IMR-90 (cell line): ENCODE results near the gene SYTL3. TPM values are rescaled to one million over a fixed set of nuclear protein-coding genes. Genes with fewer than 3 reads are reported as not detected.
A peak's percentile ranks its signal among the peaks of the same experiment; 100 is the strongest.

Experiments used
- ATAC-seq: fragments of 200-7000 bp; cut with Tn5 transposase; 2 replicates; pipeline ENCODE4 v1.9.1; 2020; ENCODE audit warnings: low read depth, mild to moderate bottlenecking, moderate library complexity
- BruUV-seq: library from RNA; stranded (reverse); fragments of 400-500 nt; replicated peaks from 2 replicates; lab custom pipeline; 2021; lab: Mats Ljungman, UMichigan
- CTCF ChIA-PET: fragments of 300-600 bp; formaldehyde crosslinking; extraction: SDS; loops from one replicate; lab custom pipeline; 2021; ENCODE audit warnings: antibody characterized with exemption; lab: Yijun Ruan, JAX
- POLR2A ChIA-PET: fragments of 300-600 bp; sonication (Branson Sonifier 250); formaldehyde crosslinking; loops from one replicate; lab custom pipeline; 2022; ENCODE audit warnings: antibody characterized with exemption; ENCODE audit not compliant: unreplicated experiment; lab: Charles Lee
- DNase-seq: peaks from one replicate; pipeline ENCODE4 v3.0.0; 2013
- H2AFZ ChIP-seq: replicated peaks from 2 replicates; pipeline ENCODE3; 2013; ENCODE audit warnings: low read length, mild to moderate bottlenecking; ENCODE audit not compliant: poor library complexity
- H2AK5ac ChIP-seq: 2 replicates; pipeline ENCODE4 v1.6.1; 2013; ENCODE audit warnings: low read depth, low read length, inconsistent platforms
- H2AK9ac ChIP-seq: replicated peaks from 2 replicates; pipeline ENCODE3; 2013; ENCODE audit warnings: mild to moderate bottlenecking, low read depth, low read length, moderate library complexity; ENCODE audit not compliant: poor library complexity
- H2BK120ac ChIP-seq: 2 replicates; pipeline ENCODE4 v1.6.1; 2013; ENCODE audit warnings: low read depth, low read length, inconsistent platforms
- H2BK15ac ChIP-seq: 3 replicates; pipeline ENCODE4 v1.6.1; 2013; ENCODE audit warnings: low read depth, low read length, inconsistent platforms
- H2BK20ac ChIP-seq: 2 replicates; pipeline ENCODE4 v1.6.1; 2013; ENCODE audit warnings: low read depth, mild to moderate bottlenecking, inconsistent platforms, low read length, moderate library complexity
- H2BK5ac ChIP-seq: 2 replicates; pipeline ENCODE4 v1.6.1; 2013; ENCODE audit warnings: mild to moderate bottlenecking, low read depth, low read length, inconsistent platforms; ENCODE audit not compliant: poor library complexity, severe bottlenecking
- H3K14ac ChIP-seq: replicated peaks from 2 replicates; pipeline ENCODE4 v1.6.1; 2013; ENCODE audit warnings: low read depth, low read length, inconsistent platforms
- H3K18ac ChIP-seq: 2 replicates; pipeline ENCODE4 v1.6.1; 2013; ENCODE audit warnings: low read depth, low read length, control low read depth
- H3K23ac ChIP-seq: 2 replicates; pipeline ENCODE4 v1.6.1; 2013; ENCODE audit warnings: low read depth, low read length, inconsistent platforms
- H3K27ac ChIP-seq: 2 replicates; pipeline ENCODE4 v1.5.1; 2013; ENCODE audit warnings: mild to moderate bottlenecking, control low read depth, low read length; ENCODE audit not compliant: insufficient read depth
- H3K27me3 ChIP-seq: 2 replicates; pipeline ENCODE4 v1.6.1; 2013; ENCODE audit warnings: low read length; ENCODE audit not compliant: control insufficient read depth, insufficient read depth
- H3K36me3 ChIP-seq: 2 replicates; pipeline ENCODE4 v1.6.1; 2013; ENCODE audit warnings: low read length, mixed read lengths; ENCODE audit not compliant: control insufficient read depth, insufficient read depth
- H3K4ac ChIP-seq: 2 replicates; pipeline ENCODE4 v1.6.1; 2013; ENCODE audit warnings: low read depth, low read length, inconsistent platforms
- H3K4me1 ChIP-seq: 2 replicates; pipeline ENCODE4 v1.6.1; 2013; ENCODE audit warnings: low read length, mixed read lengths; ENCODE audit not compliant: control insufficient read depth, insufficient read depth
- H3K4me2 ChIP-seq: 2 replicates; pipeline ENCODE4 v1.6.1; 2013; ENCODE audit warnings: low read depth, mild to moderate bottlenecking, control low read depth, low read length, moderate library complexity
- H3K4me3 ChIP-seq: 2 replicates; pipeline ENCODE4 v1.5.1; 2013; ENCODE audit warnings: low read depth, mild to moderate bottlenecking, control low read depth, low read length, moderate library complexity; ENCODE audit not compliant: insufficient read depth
- H3K56ac ChIP-seq: 2 replicates; pipeline ENCODE4 v1.6.1; 2013; ENCODE audit warnings: low read length, inconsistent platforms; ENCODE audit not compliant: insufficient read depth; ENCODE audit errors: extremely low read depth
- H3K79me1 ChIP-seq, 2 experiments: 2 replicates each; pipeline ENCODE4 v1.6.1; 2013; ENCODE audit warnings: low read length in 2 of 2, inconsistent platforms in 1 of 2, low read depth in 1 of 2
- H3K9ac ChIP-seq: 2 replicates; pipeline ENCODE4 v1.6.1; 2013; ENCODE audit warnings: low read depth, low read length, control low read depth
- H3K9me1 ChIP-seq: 2 replicates; pipeline ENCODE4 v1.6.1; 2013; ENCODE audit warnings: low read length, inconsistent platforms; ENCODE audit not compliant: insufficient read depth
- H3K9me3 ChIP-seq: 2 replicates; pipeline ENCODE4 v1.6.1; 2013; ENCODE audit warnings: low read length; ENCODE audit not compliant: control insufficient read depth, insufficient read depth
- H4K20me1 ChIP-seq: 2 replicates; pipeline ENCODE4 v1.6.1; 2013; ENCODE audit warnings: low read length, inconsistent platforms; ENCODE audit not compliant: insufficient read depth
- H4K5ac ChIP-seq: 2 replicates; pipeline ENCODE4 v1.6.1; 2013; ENCODE audit warnings: mild to moderate bottlenecking, low read depth, low read length, control low read depth
- H4K8ac ChIP-seq, 2 experiments: 2 replicates each; pipeline ENCODE4 v1.6.1; 2013; ENCODE audit warnings: low read depth in 2 of 2, low read length in 2 of 2, control low read depth in 1 of 2, inconsistent platforms in 1 of 2
- H4K91ac ChIP-seq: 2 replicates; pipeline ENCODE4 v1.6.1; 2013; ENCODE audit warnings: low read depth, low read length, inconsistent platforms; ENCODE audit not compliant: insufficient read depth
- BHLHE40 ChIP-seq: fragments of 150-350 bp; IDR thresholded peaks from 2 replicates; pipeline ENCODE4 v1.6.1; 2016; ENCODE audit warnings: mild to moderate bottlenecking, low read depth, low read length
- CHD1 ChIP-seq: IDR thresholded peaks from 2 replicates; pipeline ENCODE4 v1.6.1; 2012; ENCODE audit warnings: low read depth, low read length, improper control_type of control experiment
- CTCF ChIP-seq: conservative IDR thresholded peaks from 2 replicates; pipeline ENCODE4 v1.5.1; 2012; ENCODE audit warnings: mild to moderate bottlenecking, low read depth, low read length, improper control_type of control experiment
- ELK1 ChIP-seq: fragments of 150-350 bp; IDR thresholded peaks from 2 replicates; pipeline ENCODE4 v1.6.1; 2016; ENCODE audit warnings: low read depth, mild to moderate bottlenecking, low read length, moderate library complexity, borderline replicate concordance
- MAFK ChIP-seq: IDR thresholded peaks from 2 replicates; pipeline ENCODE4 v1.6.1; 2012; ENCODE audit warnings: low read depth, low read length, improper control_type of control experiment
- MAZ ChIP-seq: IDR thresholded peaks from 2 replicates; pipeline ENCODE4 v1.6.1; 2012; ENCODE audit warnings: low read depth, mild to moderate bottlenecking, low read length, improper control_type of control experiment, moderate library complexity, borderline replicate concordance
- MXI1 ChIP-seq: IDR thresholded peaks from 2 replicates; pipeline ENCODE4 v1.6.1; 2012; ENCODE audit warnings: low read depth, mild to moderate bottlenecking, low read length, moderate library complexity, borderline replicate concordance
- POLR2A ChIP-seq: IDR thresholded peaks from 2 replicates; pipeline ENCODE4 v1.6.1; 2012; ENCODE audit warnings: mild to moderate bottlenecking, low read depth, low read length
- RAD21 ChIP-seq: IDR thresholded peaks from 2 replicates; pipeline ENCODE4 v1.6.1; 2012; ENCODE audit warnings: low read length, improper control_type of control experiment
- RCOR1 ChIP-seq: IDR thresholded peaks from 2 replicates; pipeline ENCODE4 v1.6.1; 2012; ENCODE audit warnings: mild to moderate bottlenecking, low read length, improper control_type of control experiment; ENCODE audit not compliant: insufficient replicate concordance
- RFX5 ChIP-seq: IDR thresholded peaks from 2 replicates; pipeline ENCODE4 v1.8.0; 2012; ENCODE audit warnings: low read depth, mild to moderate bottlenecking, low read length, moderate library complexity
- SMC3 ChIP-seq: fragments of 150-350 bp; IDR thresholded peaks from 2 replicates; pipeline ENCODE4 v1.6.1; 2016; ENCODE audit warnings: low read depth, mild to moderate bottlenecking, antibody characterized with exemption, low read length, moderate library complexity
- USF2 ChIP-seq: fragments of 150-350 bp; IDR thresholded peaks from 2 replicates; pipeline ENCODE4 v1.6.1; 2017; ENCODE audit warnings: mild to moderate bottlenecking, antibody characterized with exemption, low read length, low read depth
- WGBS, 2 experiments: methylation state at CpG; one replicate each; pipeline versions ENCODE4 v1.1.5 to v1.1.7; 2013; ENCODE audit warnings: missing lambda C conversion rate in 2 of 2; ENCODE audit not compliant: insufficient read length in 1 of 2; ENCODE audit errors: extremely low coverage in 2 of 2; 5-methylcytosine and 5-hydroxymethylcytosine counted together
- dilution Hi-C: fragments of 300-500 bp; cut with HindIII; formaldehyde crosslinking; loops from one replicate; pipeline ENCODE4 v1.14.3; 2018; ENCODE audit warnings: low sequenced_read_pairs; ENCODE audit not compliant: unreplicated experiment
- in situ Hi-C: fragments of 300-500 bp; cut with MboI; formaldehyde crosslinking; loops from 3 replicates; pipeline ENCODE4 v1.14.3; 2019; ENCODE audit warnings: low sequenced_read_pairs, inconsistent platforms, mixed read lengths
- intact Hi-C: fragments of 100-400 bp; cut with micrococcal nuclease; formaldehyde crosslinking; loops from 2 replicates; pipeline ENCODE4 v1.10.0; 2022
- polyA plus RNA-seq, 3 experiments: library from polyadenylated mRNA; depleted of rRNA; stranded (reverse); fragments of >200 nt; gene quantifications; 2 replicates each; pipeline ENCODE4 v1.2.3, GENCODE V29; 2012; ENCODE audit warnings: low replicate concordance in 1 of 3
- total RNA-seq: library from RNA; depleted of rRNA; stranded (reverse); fragments of >200 nt; gene quantifications from 2 replicates; pipeline ENCODE4 v1.2.3, GENCODE V29; 2012

The SYTL3 gene
- total and polyA plus RNA-seq, 2 of the 4 experiments (the other 2 are of a cell fraction) = 2.9 to 4.3 TPM

GRCh38 chr6:158798311-158798710, 148.5 kb downstream of the SYTL3 start:
- H3K56ac ChIP-seq = no peak overlapping the region
- no peaks in the 10 kb centered on the region for H3K36me3 ChIP-seq
- no peak overlapping the region for H3K4me3 ChIP-seq
- no peaks in the 10 kb centered on the region for H3K27me3 ChIP-seq
- 0 out of 2 replicates have a peak overlapping the region, but pooled peaks have one; percentile 2 for H3K14ac ChIP-seq
- WGBS, 2 experiments = no CpG with 5 or more reads among the region's 8 CpGs
- no peaks in the 10 kb centered on the region for H3K9me3 ChIP-seq
- in situ Hi-C loops (loop anchor here (5.0 kb wide), 1 partner anchor 174 kb away; no protein-coding TSS in a partner anchor), dilution Hi-C loops (no loop called here), intact Hi-C loops (loop anchor here (10.0 kb wide), 1 partner anchor 306 kb away; no protein-coding TSS in a partner anchor)
- no peak overlapping the region; the same call in 1 of the 2 replicates for H2BK20ac ChIP-seq
- no peak overlapping the region for H3K4me2 ChIP-seq
- H3K9me1 ChIP-seq = peaks cover 25% of the 10 kb centered on the region
- H4K91ac ChIP-seq = no peak overlapping the region
- no peak for TF ChIP-seq BHLHE40
- no peak for TF ChIP-seq ELK1
- TF ChIP-seq CTCF = no peak
- TF ChIP-seq SMC3 = no peak
- no peak for TF ChIP-seq RCOR1
- TF ChIP-seq MXI1 = no peak
- TF ChIP-seq POLR2A = no peak
- TF ChIP-seq CHD1 = no peak
- TF ChIP-seq MAFK = no peak
- TF ChIP-seq RFX5 = no peak
- no peak for TF ChIP-seq MAZ
- no peak for TF ChIP-seq USF2
- no peak for TF ChIP-seq RAD21
- no peak overlapping the region; the same call in 1 of the 2 replicates for H2AK5ac ChIP-seq
- H3K18ac ChIP-seq = no peak overlapping the region
- H3K9ac ChIP-seq = no peak overlapping the region
- DNase-seq (no peak), ATAC-seq (no peak)
- no peak overlapping the region for H4K8ac ChIP-seq
- H2BK120ac ChIP-seq = no peak overlapping the region
- H3K27ac ChIP-seq = no peak overlapping the region; the same call in 1 of the 2 replicates
- BruUV-seq = no TSS peak
- no peak overlapping the region for H2AK9ac ChIP-seq
- H3K79me1 ChIP-seq = peaks cover 58 to 72% of the 10 kb centered on the region in 2 experiments
- H2BK15ac ChIP-seq = no peak overlapping the region
- H4K5ac ChIP-seq = no peak overlapping the region
- ChIA-PET POLR2A (no interaction called here), CTCF (no interaction called here)
- no peak overlapping the region for H2AFZ ChIP-seq
- H3K4ac ChIP-seq = no peak overlapping the region
- H2BK5ac ChIP-seq = no peak overlapping the region
- peaks cover 12% of the 10 kb centered on the region for H3K4me1 ChIP-seq
- no peak overlapping the region for H3K23ac ChIP-seq
- H4K20me1 ChIP-seq = peaks cover 47% of the 10 kb centered on the region; the same call in 1 of the 2 replicates
